Endothelial cell (in vitro differentiated cells): ENCODE results near the gene CHIC2. TPM values are rescaled to one million over a fixed set of nuclear protein-coding genes. Genes with fewer than 3 reads are reported as not detected.

Experiments used
- DNase-seq: peaks from one replicate; pipeline ENCODE4 v3.0.0; 2021; ENCODE audit warnings: low spot score
- H3K27ac Mint-ChIP-seq: one replicate; pipeline ENCODE4 v1.8.0; 2021; ENCODE audit warnings: mixed read lengths, inconsistent platforms; ENCODE audit not compliant: unreplicated experiment
- H3K27me3 Mint-ChIP-seq: one replicate; pipeline ENCODE4 v1.8.0; 2021; ENCODE audit warnings: mild to moderate bottlenecking, moderate library complexity, mixed read lengths, inconsistent platforms; ENCODE audit not compliant: unreplicated experiment
- H3K36me3 Mint-ChIP-seq: one replicate; pipeline ENCODE4 v1.8.0; 2021; ENCODE audit warnings: mild to moderate bottlenecking, low read depth, mixed read lengths, inconsistent platforms; ENCODE audit not compliant: unreplicated experiment
- H3K4me1 Mint-ChIP-seq: one replicate; pipeline ENCODE4 v1.8.0; 2021; ENCODE audit warnings: mild to moderate bottlenecking, mixed read lengths, inconsistent platforms; ENCODE audit not compliant: unreplicated experiment
- H3K4me3 Mint-ChIP-seq: one replicate; pipeline ENCODE4 v1.8.0; 2021; ENCODE audit warnings: mild to moderate bottlenecking, mixed read lengths, inconsistent platforms; ENCODE audit not compliant: unreplicated experiment
- H3K9me3 Mint-ChIP-seq: one replicate; pipeline ENCODE4 v1.8.0; 2021; ENCODE audit warnings: mixed read lengths, inconsistent platforms; ENCODE audit not compliant: unreplicated experiment
- CTCF ChIP-seq: fragments of 200-600 bp; sonication (generic); IDR thresholded peaks from one replicate; pipeline ENCODE4 v1.5.0; 2021; ENCODE audit warnings: antibody characterized with exemption; ENCODE audit not compliant: unreplicated experiment
- total RNA-seq: library from RNA; stranded (reverse); fragmentation: NEBNext Ultra II Directional; extraction: Animal tissue kit (Norgen Biotek cat#: 25700); gene quantifications from one replicate; pipeline ENCODE4 v1.2.1, GENCODE V29; 2021; ENCODE audit not compliant: unreplicated experiment

CHIC2 gene
- total RNA-seq, 1 donor from 2014 or later = 33.1 TPM

GRCh38 chr4:54001668-54002365 lies 62.6 kb downstream of the CHIC2 start:
- TF ChIP-seq CTCF = no peak
- Mint-ChIP-seq H3K27me3 (no peaks in the 10 kb centered on the region), H3K4me1 (peaks cover 24% of the 10 kb centered on the region), H3K9me3 (no peaks in the 10 kb centered on the region), H3K36me3 (peaks cover 8% of the 10 kb centered on the region), H3K4me3 (no peak overlapping the region), H3K27ac (no peak overlapping the region)
- no peak for DNase-seq

DNA sequence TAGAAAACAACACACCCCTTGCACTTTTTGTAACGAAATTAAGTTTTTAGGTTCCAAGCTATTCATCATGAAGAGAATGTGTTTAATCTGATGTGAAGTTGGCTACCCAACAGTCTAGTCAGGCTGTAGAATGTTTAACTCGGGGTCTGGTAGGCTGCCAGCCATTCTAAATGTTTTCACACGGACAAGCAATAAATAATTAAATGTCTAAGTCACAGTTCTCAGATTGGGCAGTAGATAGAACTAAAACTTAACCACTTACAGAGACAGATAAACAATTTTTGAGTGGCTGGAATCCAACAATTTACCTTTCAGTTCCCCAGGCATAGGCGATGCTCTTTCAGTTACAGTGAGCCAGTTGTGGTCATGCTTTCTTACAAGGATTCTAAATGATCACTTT lies 66.5 kb downstream of the CHIC2 start:
- no peak for TF ChIP-seq CTCF
- peaks cover 45% of the 10 kb centered on the region for H3K4me1 Mint-ChIP-seq
- no peak overlapping the region for H3K4me3 Mint-ChIP-seq
- no peak for DNase-seq
- peaks cover 8% of the 10 kb centered on the region for H3K36me3 Mint-ChIP-seq
- H3K27ac Mint-ChIP-seq = no peak overlapping the region
- H3K9me3 Mint-ChIP-seq = no peaks in the 10 kb centered on the region
- no peaks in the 10 kb centered on the region for H3K27me3 Mint-ChIP-seq

GRCh38 chr4:53994382-53995102 lies 69.9 kb downstream of the CHIC2 start:
- TF ChIP-seq CTCF = no peak
- Mint-ChIP-seq H3K36me3 (peaks cover 9% of the 10 kb centered on the region), H3K9me3 (no peaks in the 10 kb centered on the region), H3K27me3 (no peaks in the 10 kb centered on the region), H3K4me1 (peaks cover 32% of the 10 kb centered on the region), H3K4me3 (peak overlapping the region; percentile 24), H3K27ac (peak overlapping the region; percentile 87)
- peak; percentile 26 for DNase-seq

GRCh38 chr4:53992785-53993184 lies 71.6 kb downstream of the CHIC2 start:
- peaks cover 29% of the 10 kb centered on the region for H3K4me1 Mint-ChIP-seq
- H3K9me3 Mint-ChIP-seq = no peaks in the 10 kb centered on the region
- no peak for TF ChIP-seq CTCF
- H3K27me3 Mint-ChIP-seq = no peaks in the 10 kb centered on the region
- DNase-seq = no peak
- H3K4me3 Mint-ChIP-seq = no peak overlapping the region
- no peak overlapping the region for H3K27ac Mint-ChIP-seq
- peaks cover 9% of the 10 kb centered on the region for H3K36me3 Mint-ChIP-seq

DNA sequence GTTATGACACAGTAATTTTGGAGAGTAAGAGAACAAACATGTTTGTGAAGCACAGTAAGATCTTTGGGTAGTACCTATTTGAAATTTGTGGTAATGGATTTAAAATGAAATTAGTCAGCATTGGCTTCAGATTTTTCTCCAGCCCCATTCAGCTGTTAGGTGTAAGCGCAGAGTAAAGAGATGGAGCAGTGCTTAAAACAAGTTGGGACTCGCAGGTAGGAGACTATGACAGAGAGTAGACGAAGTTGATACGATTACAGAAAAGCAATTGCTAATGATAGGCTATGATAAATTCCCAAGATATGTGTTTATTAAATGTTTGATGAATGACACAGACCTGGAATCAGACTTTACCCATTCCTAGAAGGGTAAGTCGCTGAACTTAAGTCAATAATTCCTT lies 72.6 kb downstream of the CHIC2 start:
- Mint-ChIP-seq H3K27ac (no peak overlapping the region), H3K4me1 (peaks cover 32% of the 10 kb centered on the region), H3K36me3 (peaks cover 9% of the 10 kb centered on the region), H3K9me3 (no peaks in the 10 kb centered on the region), H3K27me3 (peaks cover 1% of the 10 kb centered on the region), H3K4me3 (no peak overlapping the region)
- no peak for DNase-seq
- TF ChIP-seq CTCF = no peak
